Activated naive CD8-positive, alpha-beta T cell treated with anti-CD3 and anti-CD28 coated beads for 36 hours (primary cell): ENCODE measurements around the gene DAZAP2. TPM values are rescaled to one million over a fixed set of nuclear protein-coding genes. Genes with fewer than 3 reads are reported as not detected.

ENCODE experiments used
- DNase-seq: peaks from one replicate; pipeline ENCODE4 v3.0.0; 2021
- H3K27ac Mint-ChIP-seq: one replicate; pipeline ENCODE4 v1.8.0; 2022; ENCODE audit warnings: mild to moderate bottlenecking, moderate library complexity, mixed read lengths
- H3K27me3 Mint-ChIP-seq: one replicate; pipeline ENCODE4 v1.8.0; 2022; ENCODE audit warnings: mild to moderate bottlenecking, mixed read lengths
- H3K36me3 Mint-ChIP-seq: one replicate; pipeline ENCODE4 v1.8.0; 2021; ENCODE audit warnings: mild to moderate bottlenecking, mixed read lengths
- H3K4me1 Mint-ChIP-seq: one replicate; pipeline ENCODE4 v1.8.0; 2021; ENCODE audit warnings: mixed read lengths
- H3K4me3 Mint-ChIP-seq: one replicate; pipeline ENCODE4 v1.8.0; 2022; ENCODE audit warnings: mild to moderate bottlenecking, moderate library complexity, mixed read lengths
- H3K9me3 Mint-ChIP-seq: one replicate; pipeline ENCODE4 v1.8.0; 2022; ENCODE audit warnings: mixed read lengths
- total RNA-seq, 2 experiments: library from RNA; stranded (reverse); gene quantifications; one replicate each; pipeline ENCODE4 v1.2.3, GENCODE V29; 2021

The DAZAP2 gene
- 10 to 100 TPM; 94.2 to 95.4 TPM for total RNA-seq

- H3K27ac Mint-ChIP-seq = peak within 1 kb of the TSS; percentile 97
- H3K27me3 Mint-ChIP-seq = no peaks in the 10 kb centered on the region
- H3K4me1 Mint-ChIP-seq = peaks cover 29% of the 10 kb centered on the region
- peak; percentile 95 for DNase-seq
- H3K36me3 Mint-ChIP-seq = peaks cover 30% of the 10 kb centered on the region
- H3K4me3 Mint-ChIP-seq = peak within 1 kb of the TSS; percentile 93
- H3K9me3 Mint-ChIP-seq = no peaks in the 10 kb centered on the region
Measured at GRCh38 chr12:51238510-51239334, at the start of gene DAZAP2. TSS of gene DAZAP2 (plus strand) at chr12:51238826. CDS start at chr12:51238908, 82 bp downstream.

- no peak for DNase-seq
- no peak overlapping the region for H3K27ac Mint-ChIP-seq
- H3K4me1 Mint-ChIP-seq = peaks cover 5% of the 10 kb centered on the region
- no peaks in the 10 kb centered on the region for H3K36me3 Mint-ChIP-seq
- no peaks in the 10 kb centered on the region for H3K9me3 Mint-ChIP-seq
- H3K4me3 Mint-ChIP-seq = no peak overlapping the region
- H3K27me3 Mint-ChIP-seq = no peaks in the 10 kb centered on the region
Measured at GRCh38 chr12:51189790-51190355, 48.8 kb upstream of the DAZAP2 start.

GRCh38 chr12:51190820-51191219 lies 47.8 kb upstream of the DAZAP2 start:
- no peak for DNase-seq
- H3K27ac Mint-ChIP-seq = no peak overlapping the region
- H3K27me3 Mint-ChIP-seq = no peaks in the 10 kb centered on the region
- no peak overlapping the region for H3K4me3 Mint-ChIP-seq
- H3K36me3 Mint-ChIP-seq = no peaks in the 10 kb centered on the region
- no peaks in the 10 kb centered on the region for H3K9me3 Mint-ChIP-seq
- H3K4me1 Mint-ChIP-seq = peaks cover 5% of the 10 kb centered on the region

- H3K4me1 Mint-ChIP-seq = peaks cover 3% of the 10 kb centered on the region
- H3K27ac Mint-ChIP-seq = no peak overlapping the region
- no peak overlapping the region for H3K4me3 Mint-ChIP-seq
- no peaks in the 10 kb centered on the region for H3K36me3 Mint-ChIP-seq
- no peak for DNase-seq
- no peaks in the 10 kb centered on the region for H3K9me3 Mint-ChIP-seq
- H3K27me3 Mint-ChIP-seq = no peaks in the 10 kb centered on the region
Measured at GRCh38 chr12:51191516-51192283, 46.9 kb upstream of the DAZAP2 start.

- Mint-ChIP-seq H3K4me3 (no peak overlapping the region), H3K9me3 (no peaks in the 10 kb centered on the region), H3K4me1 (peaks cover 3% of the 10 kb centered on the region), H3K36me3 (no peaks in the 10 kb centered on the region), H3K27ac (no peak overlapping the region), H3K27me3 (no peaks in the 10 kb centered on the region)
- no peak for DNase-seq
Measured at GRCh38 chr12:51192284-51192671, 46.3 kb upstream of the DAZAP2 start.

GRCh38 chr12:51195841-51196240 lies 42.8 kb upstream of the DAZAP2 start:
- no peaks in the 10 kb centered on the region for H3K9me3 Mint-ChIP-seq
- no peaks in the 10 kb centered on the region for H3K36me3 Mint-ChIP-seq
- no peak overlapping the region for H3K27ac Mint-ChIP-seq

GRCh38 chr12:51196547-51196946 lies 42.1 kb upstream of the DAZAP2 start:
- no peak overlapping the region for H3K27ac Mint-ChIP-seq
- H3K27me3 Mint-ChIP-seq = no peaks in the 10 kb centered on the region
- no peaks in the 10 kb centered on the region for H3K36me3 Mint-ChIP-seq
- H3K4me1 Mint-ChIP-seq = no peaks in the 10 kb centered on the region
- H3K9me3 Mint-ChIP-seq = no peaks in the 10 kb centered on the region
- H3K4me3 Mint-ChIP-seq = no peak overlapping the region
- no peak for DNase-seq

More at GRCh38 chr12:51195841-51196240, 42.8 kb upstream of the DAZAP2 start:
- Mint-ChIP-seq H3K4me3 (no peak overlapping the region), H3K27me3 (no peaks in the 10 kb centered on the region), H3K4me1 (no peaks in the 10 kb centered on the region)
- no peak for DNase-seq

GRCh38 chr12:51197736-51198567 lies 40.7 kb upstream of the DAZAP2 start:
- no peaks in the 10 kb centered on the region for H3K27me3 Mint-ChIP-seq
- no peaks in the 10 kb centered on the region for H3K9me3 Mint-ChIP-seq
- DNase-seq = no peak
- H3K4me3 Mint-ChIP-seq = no peak overlapping the region
- H3K4me1 Mint-ChIP-seq = peaks cover 3% of the 10 kb centered on the region
- no peak overlapping the region for H3K27ac Mint-ChIP-seq
- H3K36me3 Mint-ChIP-seq = no peaks in the 10 kb centered on the region

GRCh38 chr12:51198568-51199365 lies 39.9 kb upstream of the DAZAP2 start:
- no peak overlapping the region for H3K27ac Mint-ChIP-seq
- H3K4me3 Mint-ChIP-seq = no peak overlapping the region
- no peaks in the 10 kb centered on the region for H3K36me3 Mint-ChIP-seq
- H3K4me1 Mint-ChIP-seq = peaks cover 6% of the 10 kb centered on the region
- H3K9me3 Mint-ChIP-seq = no peaks in the 10 kb centered on the region
- DNase-seq = no peak
- H3K27me3 Mint-ChIP-seq = no peaks in the 10 kb centered on the region

- Mint-ChIP-seq H3K27me3 (no peaks in the 10 kb centered on the region), H3K4me1 (peaks cover 6% of the 10 kb centered on the region), H3K9me3 (no peaks in the 10 kb centered on the region), H3K4me3 (no peak overlapping the region), H3K27ac (no peak overlapping the region), H3K36me3 (no peaks in the 10 kb centered on the region)
- DNase-seq = no peak
Measured at GRCh38 chr12:51199366-51199945, 39.2 kb upstream of the DAZAP2 start.

GRCh38 chr12:51200156-51200555 lies 38.5 kb upstream of the DAZAP2 start:
- H3K27ac Mint-ChIP-seq = no peak overlapping the region
- no peak overlapping the region for H3K4me3 Mint-ChIP-seq
- H3K4me1 Mint-ChIP-seq = peaks cover 6% of the 10 kb centered on the region
- DNase-seq = no peak
- H3K27me3 Mint-ChIP-seq = no peaks in the 10 kb centered on the region
- no peaks in the 10 kb centered on the region for H3K36me3 Mint-ChIP-seq
- no peaks in the 10 kb centered on the region for H3K9me3 Mint-ChIP-seq

GRCh38 chr12:51200806-51201205 lies 37.8 kb upstream of the DAZAP2 start:
- Mint-ChIP-seq H3K27ac (no peak overlapping the region), H3K9me3 (no peaks in the 10 kb centered on the region), H3K4me1 (peaks cover 6% of the 10 kb centered on the region), H3K4me3 (no peak overlapping the region), H3K36me3 (no peaks in the 10 kb centered on the region), H3K27me3 (no peaks in the 10 kb centered on the region)
- DNase-seq = no peak

- Mint-ChIP-seq H3K27ac (no peak overlapping the region), H3K36me3 (no peaks in the 10 kb centered on the region), H3K9me3 (no peaks in the 10 kb centered on the region), H3K27me3 (no peaks in the 10 kb centered on the region), H3K4me3 (no peak overlapping the region), H3K4me1 (peaks cover 6% of the 10 kb centered on the region)
- DNase-seq = no peak
Measured at GRCh38 chr12:51202718-51203117, 35.9 kb upstream of the DAZAP2 start.

GRCh38 chr12:51205350-51205749 lies 33.3 kb upstream of the DAZAP2 start:
- DNase-seq = no peak
- Mint-ChIP-seq H3K9me3 (no peaks in the 10 kb centered on the region), H3K27ac (no peak overlapping the region), H3K36me3 (no peaks in the 10 kb centered on the region), H3K27me3 (no peaks in the 10 kb centered on the region), H3K4me3 (no peak overlapping the region), H3K4me1 (peaks cover 6% of the 10 kb centered on the region)
